Keratinocyte (primary cell): Measurements from ENCODE around the gene TIGD6.

Source experiments
- EZH2 ChIP-seq: IDR thresholded peaks from one replicate; pipeline ENCODE4 v1.6.1; 2012; ENCODE audit warnings: inconsistent platforms, mild to moderate bottlenecking, low read length, moderate library complexity
- TF ChIP-seq, protein P1 (sequence below), 3 experiments: IDR thresholded peaks in 1 of 3; conservative IDR thresholded peaks in 1 of 3; optimal IDR thresholded peaks in 1 of 3; 2 replicates in 2 of 3; 3 replicates in 1 of 3; pipeline versions ENCODE3 to v1.5.1; 2011; ENCODE audit warnings: low read length in 3 of 3, mild to moderate bottlenecking in 3 of 3, moderate library complexity in 2 of 3, control low read depth in 1 of 3, inconsistent platforms in 1 of 3; ENCODE audit not compliant: insufficient read depth in 2 of 3; ENCODE audit errors: extremely low read depth in 1 of 3

GRCh38 chr5:149990518-149991376 lies 9.7 kb downstream of the TIGD6 start:
- TF ChIP-seq, protein P1, sequence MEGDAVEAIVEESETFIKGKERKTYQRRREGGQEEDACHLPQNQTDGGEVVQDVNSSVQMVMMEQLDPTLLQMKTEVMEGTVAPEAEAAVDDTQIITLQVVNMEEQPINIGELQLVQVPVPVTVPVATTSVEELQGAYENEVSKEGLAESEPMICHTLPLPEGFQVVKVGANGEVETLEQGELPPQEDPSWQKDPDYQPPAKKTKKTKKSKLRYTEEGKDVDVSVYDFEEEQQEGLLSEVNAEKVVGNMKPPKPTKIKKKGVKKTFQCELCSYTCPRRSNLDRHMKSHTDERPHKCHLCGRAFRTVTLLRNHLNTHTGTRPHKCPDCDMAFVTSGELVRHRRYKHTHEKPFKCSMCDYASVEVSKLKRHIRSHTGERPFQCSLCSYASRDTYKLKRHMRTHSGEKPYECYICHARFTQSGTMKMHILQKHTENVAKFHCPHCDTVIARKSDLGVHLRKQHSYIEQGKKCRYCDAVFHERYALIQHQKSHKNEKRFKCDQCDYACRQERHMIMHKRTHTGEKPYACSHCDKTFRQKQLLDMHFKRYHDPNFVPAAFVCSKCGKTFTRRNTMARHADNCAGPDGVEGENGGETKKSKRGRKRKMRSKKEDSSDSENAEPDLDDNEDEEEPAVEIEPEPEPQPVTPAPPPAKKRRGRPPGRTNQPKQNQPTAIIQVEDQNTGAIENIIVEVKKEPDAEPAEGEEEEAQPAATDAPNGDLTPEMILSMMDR (optimal IDR thresholded peaks at IDR 0.05 in 1 of 3, IDR thresholded peaks at IDR 0.05 in 1 of 3, conservative IDR thresholded peaks at IDR 0.05 in 1 of 3; ENCODE audit: extremely low read depth in 1 of 3, insufficient read depth in 2 of 3, low read length in 3 of 3): peak; percentile 78 to 91 (median 87)
- no peak for TF ChIP-seq EZH2
